HG02970 (cell line): ENCODE results near the gene LSM8.
"Not testable (repeated sequence)": the region's sequence is repeated elsewhere in the genome, so short reads cannot be mapped to it uniquely, and the experiment has no call there.

Experiments
- ATAC-seq: cut with Tn5 transposase; IDR thresholded peaks from one replicate; pipeline ENCODE4 v1.9.1; 2021; ENCODE audit warnings: mild to moderate bottlenecking, moderate library complexity, moderate number of reproducible peaks; ENCODE audit not compliant: unreplicated experiment, low FRiP score

Gene LSM8

DNA sequence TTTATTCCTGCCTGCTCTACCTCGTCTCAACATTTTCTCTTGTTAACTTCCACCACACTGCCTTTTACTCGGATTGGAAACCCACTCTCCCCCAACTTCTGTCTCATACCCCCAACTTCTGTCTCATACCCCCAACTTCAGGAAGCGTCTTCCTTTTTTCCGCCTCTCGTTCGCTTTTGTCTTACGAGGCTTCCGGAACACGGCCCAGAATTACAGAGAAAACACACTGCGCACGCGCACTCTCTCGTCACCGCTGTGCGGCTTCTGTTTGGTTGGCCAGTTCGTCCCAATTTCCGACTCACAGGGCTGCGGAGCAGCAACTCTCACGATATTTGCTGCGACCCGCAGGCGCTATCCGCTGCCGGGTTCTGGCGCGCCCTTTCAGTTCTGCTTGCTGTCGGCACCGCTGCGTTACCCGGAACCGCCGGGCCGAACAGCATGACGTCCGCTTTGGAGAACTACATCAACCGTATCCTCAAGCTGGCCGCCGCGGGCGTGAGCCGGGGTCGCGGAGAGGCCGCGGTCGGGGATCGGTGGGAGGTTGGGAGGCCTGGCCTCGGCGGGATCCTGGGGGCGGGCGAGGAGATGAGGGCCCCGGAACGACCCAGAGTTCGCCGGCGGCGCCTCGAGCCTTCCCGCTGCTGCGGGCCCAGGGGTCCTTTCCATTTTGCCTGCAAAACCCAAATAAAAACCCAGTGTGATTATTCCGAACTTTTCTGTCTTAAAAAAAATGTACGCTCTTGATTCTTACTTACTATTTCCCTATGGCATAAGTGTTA lies at the start of gene LSM8:
Gene LSM8 (plus strand): TSS at position 379 of the 779 bp plus-strand sequence. CDS start 60 bp downstream, at position 439.
- peak; percentile 99 for ATAC-seq

DNA sequence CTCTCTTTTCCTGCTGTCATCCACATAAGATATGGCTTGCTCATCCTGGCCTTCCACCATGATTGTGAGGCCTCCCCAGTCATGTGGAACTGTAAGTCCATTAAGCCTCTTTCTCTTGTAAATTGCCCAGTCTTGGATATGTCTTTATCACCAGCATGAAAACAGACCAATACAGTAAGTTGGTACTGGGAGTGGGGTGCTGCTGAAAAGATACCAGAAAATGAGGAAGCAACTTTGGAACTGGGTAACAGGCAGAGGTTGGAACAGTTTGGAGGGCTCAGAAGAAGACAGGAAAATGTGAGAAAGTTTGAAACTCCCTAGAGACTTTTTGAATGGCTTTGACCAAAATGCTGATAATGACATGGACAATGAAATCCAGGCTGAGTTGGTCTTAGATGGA lies 49.5 kb upstream of the LSM8 start:
- not testable (repeated sequence) for ATAC-seq

DNA sequence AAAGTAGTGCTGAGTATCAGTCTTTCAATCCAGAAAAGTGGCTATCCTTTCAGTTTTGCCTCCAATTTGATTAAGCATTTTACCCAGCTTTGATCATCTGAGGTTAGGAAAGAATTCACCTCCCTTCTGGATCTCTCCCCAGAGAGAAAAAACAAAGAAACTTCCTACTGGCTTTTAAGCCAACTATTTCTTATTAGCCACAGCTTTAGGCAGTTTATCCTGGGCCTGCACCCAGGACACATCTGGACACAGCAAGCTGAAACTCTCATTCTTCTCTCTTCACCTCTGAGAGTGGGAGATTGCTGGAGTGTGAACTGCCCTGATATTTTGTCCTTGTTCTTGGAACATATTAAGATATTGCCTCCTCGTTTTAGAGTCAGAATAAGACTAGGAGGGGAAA lies 43.5 kb upstream of the LSM8 start:
- ATAC-seq = no peak

DNA sequence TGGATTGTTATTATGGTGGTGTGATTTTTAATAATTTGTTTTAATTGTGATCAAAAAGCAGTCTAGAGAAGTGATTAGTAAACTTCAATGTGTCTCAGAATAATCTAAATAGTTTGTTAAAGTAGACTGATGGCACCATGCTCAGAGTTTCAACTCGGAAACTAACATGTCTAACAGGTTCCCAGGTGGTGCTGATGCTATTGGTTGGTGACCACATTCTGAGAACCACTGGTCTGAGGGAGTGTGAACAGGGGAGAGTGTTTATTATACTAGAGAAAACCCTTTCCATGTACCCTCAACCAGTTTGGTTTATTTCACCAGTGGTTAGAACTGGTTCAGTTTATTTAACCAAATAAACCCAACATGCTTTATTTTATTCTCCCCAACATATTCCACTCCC lies 42.0 kb upstream of the LSM8 start:
- ATAC-seq = no peak

DNA sequence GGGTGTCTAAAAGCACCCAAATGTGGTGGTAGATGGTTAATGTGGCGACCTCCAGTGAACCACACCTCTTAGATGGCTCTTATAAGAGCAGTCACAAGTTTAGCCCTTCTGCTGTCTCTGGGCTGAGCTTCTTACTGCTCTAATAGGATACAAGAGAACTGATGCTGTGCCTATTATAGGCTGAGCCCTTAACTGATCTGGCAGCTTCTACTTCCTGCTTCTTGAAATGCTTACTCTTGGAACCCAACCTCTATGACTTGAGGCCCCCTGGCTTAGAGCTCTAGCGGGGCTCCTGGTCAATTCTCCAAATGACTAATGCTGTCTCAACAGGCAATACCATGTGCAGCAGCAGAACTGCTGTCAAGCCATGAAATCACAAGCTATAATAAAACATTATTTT lies 35.0 kb upstream of the LSM8 start:
- ATAC-seq = no peak

DNA sequence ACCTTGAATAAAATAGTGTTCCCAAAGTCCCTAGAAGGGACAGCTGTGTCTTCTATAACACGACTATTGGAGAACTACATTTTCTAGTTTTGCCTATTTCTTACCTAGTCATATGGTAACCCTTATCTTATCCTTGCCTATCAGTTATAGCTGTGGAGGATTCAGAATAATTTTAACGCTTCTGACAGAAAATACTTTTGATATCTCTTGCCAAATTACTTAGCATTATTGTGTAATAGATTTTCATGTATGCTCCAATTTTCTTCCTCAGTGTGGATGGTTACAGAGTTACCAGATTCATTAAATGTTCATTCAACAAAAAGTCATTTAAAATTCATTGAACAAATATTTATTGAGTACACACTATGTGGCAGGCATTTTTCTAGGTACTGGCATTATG lies 34.6 kb upstream of the LSM8 start:
- no peak for ATAC-seq

DNA sequence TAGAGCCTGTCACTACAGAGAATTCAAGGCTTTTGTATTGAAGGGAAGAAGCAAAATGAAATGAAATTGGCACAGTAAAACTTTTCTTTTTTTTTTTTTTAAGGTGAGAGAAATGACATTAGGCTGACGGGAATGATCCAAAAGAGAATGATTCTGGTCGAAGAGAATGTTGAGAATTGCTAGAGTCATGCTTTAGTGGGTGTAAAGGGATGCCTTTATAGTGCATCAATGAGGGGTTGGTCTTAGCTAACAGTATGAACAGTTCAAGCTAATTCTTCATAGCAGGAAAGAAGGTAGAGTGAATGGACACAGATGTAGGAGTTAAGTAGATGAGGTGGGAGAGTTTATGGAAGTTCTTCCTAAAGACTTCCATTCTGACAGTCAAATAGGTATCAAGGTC lies 32.3 kb upstream of the LSM8 start:
- no peak for ATAC-seq

DNA sequence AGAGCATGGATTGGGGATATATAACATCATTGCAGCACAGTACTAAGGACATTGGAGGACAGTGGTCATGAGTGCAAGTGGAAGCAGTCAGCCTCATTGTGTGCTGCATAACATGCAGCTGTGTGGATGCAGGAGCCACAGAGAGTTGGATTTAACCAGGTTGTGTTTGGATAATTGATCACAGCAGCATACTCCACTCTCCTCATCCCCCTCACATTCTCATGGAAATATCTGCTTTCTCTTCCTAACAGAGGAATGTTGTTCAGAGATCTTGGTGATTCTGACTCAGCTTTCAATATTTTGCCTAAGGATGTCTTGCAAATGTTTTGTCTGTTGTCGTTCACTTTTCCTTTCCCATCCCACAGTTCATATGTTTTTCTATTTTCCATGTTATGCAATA lies 31.8 kb upstream of the LSM8 start:
- no peak for ATAC-seq

DNA sequence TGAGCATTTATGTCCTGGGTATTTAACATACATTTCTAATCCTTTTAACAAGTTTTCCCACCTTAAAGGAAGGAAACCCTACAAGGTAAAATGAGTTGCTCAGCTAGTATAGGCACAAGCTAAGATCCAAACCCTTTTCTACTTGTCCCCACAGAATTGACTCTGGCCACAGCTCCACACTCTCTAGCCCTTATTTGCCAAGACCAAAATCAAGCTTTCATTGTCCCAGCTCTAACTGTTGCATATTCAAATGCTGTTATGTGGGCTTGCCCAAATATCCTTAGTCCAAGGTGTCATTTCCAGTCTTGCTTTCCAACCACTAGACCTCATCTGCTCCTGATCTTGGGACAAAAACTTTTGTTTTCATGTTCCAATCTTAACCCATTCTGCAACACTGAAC lies 31.3 kb upstream of the LSM8 start:
- no peak for ATAC-seq

DNA sequence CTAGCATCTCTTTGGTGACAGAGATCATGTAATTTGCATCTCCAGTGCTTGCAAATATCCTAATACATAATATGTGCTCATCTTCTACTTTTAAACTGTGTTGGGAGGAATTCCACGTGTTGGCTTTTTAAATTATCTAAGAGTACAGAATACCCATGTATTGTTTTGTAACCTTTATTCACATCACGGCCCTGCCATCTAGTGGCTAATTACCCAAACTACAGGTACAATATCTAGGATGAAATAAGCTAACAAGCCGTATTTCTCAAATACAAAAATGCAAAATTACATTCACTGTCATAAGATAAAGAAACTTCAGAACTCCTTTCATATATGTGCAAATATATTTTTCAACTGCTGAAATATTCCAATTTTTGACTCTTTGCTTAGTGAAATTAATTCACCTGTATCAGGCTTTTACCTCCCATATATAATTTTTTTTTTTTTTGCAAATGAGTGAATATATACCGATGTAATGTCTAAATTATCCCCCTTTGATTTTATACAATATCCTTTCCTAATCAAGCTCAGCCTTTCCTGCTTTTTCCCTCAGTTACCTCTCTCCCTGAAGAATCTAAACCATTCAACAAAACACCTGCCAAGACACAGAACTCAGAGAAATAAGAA lies 30.3 kb upstream of the LSM8 start:
- no peak for ATAC-seq

DNA sequence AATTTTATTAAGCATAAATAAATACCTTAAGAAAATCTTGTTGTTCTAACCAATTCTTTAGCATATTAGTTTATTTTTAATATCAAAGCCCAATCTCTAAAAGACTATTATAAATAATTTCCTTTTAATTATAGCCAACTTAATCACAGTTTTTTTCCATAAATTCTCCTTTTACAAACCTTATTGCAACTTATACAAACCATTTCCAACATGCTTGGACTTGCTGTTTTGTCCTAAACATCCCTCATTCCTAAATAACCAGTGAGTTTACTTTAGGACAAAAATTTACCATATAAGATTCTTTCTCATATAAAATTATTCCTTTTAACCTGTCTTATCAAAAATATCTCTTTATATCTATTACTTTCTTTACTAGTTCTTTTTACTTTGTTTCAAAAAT lies 25.2 kb upstream of the LSM8 start:
- no peak for ATAC-seq

DNA sequence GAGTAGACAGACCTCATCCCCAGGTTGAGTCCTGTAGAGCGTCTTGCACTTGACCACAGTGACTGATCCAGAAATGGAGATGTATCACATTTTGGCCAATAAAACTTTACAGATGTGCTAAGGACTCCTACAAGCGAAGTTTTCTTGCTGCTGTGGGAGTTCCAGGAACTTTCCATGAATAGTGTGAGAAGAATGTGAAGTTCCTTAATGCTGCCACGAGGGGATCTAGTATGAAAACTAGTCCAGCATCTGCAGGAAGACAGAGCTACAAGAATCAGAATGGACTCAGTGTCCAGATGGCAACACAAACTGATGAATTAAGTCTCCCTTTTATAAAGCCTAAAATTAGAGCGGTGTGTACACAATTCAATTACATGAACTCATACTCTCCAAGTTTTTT lies 14.8 kb upstream of the LSM8 start:
- ATAC-seq = no peak

DNA sequence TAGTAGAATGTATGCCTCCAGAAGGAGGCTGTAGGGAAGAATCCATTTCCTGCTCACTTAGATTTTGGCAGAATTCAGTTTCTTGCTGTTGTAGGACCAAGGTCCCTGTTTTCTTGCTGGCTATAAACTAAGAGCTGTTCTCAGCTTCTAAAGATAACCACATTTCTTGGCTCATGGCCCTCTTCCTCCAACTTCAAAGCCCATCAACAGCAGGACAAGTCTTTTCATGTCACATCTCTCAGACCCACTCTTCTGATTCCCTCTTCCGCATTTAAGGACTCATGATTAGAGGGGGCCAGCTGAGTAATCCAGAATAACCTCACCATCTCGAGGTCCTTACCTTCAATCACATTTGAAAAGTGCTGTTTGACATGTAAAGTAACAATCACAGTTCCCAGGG lies 8.2 kb upstream of the LSM8 start:
- no peak for ATAC-seq

DNA sequence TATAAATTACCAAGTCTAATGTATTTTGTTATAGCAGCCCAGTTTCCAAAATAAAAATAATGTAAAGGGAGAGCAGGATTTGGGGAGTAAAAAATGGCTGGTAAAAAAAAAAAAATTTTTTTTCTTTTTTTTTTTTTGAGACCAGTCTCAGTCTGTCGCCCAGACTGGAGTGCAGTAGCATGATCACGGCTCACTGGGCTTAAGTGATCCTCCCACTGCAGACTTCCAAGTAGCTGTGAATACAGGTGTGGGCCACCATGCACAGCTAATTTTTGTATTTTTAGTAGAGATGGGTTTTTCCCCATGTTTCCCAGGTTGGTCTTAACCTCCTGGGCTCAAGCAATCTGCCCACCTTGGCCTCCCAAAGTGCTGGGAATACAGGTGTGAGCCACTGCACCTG lies 4.8 kb upstream of the LSM8 start:
- ATAC-seq = no peak

DNA sequence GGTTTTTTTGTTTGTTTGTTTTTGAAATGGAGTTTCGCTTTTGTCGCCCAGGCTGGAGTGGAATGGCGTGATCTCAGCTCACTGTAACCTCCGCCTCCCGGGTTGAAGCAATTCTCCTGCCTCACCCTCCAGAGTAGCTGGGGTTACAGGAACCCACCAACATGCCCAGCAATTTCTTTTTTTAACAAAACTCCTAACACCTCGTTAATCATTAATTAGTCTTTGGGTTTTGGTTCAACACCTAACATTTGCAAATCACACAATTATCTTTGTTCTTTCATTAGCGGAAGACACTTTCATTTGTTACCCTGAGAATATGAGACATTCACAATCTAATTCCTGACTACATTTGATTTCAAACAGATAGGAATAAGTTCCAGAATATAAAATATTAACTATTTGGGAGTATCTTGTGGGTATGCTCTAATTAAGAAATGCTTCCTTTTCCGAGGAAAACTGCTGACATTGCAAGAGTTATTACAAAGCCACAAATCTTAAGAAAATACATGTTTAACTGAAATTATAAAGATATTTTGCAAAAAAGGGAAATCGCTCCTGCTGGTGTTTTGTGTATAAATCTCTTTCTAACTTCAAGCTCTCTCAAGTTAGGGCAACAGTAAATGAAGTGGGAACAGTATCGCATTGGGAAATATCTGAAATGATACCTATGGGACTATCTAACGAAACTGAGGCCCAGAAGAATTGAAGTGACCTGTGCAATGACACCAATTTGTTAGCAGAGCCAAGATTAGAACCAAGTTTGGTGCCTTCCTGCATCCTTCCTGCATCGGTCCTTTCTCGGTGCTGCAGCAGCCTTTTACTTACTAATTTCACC lies 1.2 kb upstream of the LSM8 start:
- no peak for ATAC-seq

DNA sequence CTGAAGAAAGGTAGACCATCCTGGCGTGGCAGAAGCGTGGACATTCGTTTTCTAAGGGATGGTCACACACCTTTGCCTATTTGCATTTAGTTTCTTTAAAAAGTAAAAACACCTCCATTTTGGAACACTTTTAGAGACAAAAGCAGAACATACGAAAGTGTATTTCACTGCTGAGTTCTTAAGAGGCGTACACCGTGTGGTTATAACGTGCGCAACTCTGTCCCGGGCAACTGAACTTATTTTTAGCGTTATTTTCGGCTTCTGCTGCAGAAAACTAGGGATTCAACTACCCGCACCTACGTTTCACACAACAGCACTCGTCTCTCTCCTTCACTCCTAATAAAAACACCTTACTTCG lies 557 bp upstream of the LSM8 start:
- peak; percentile 6 for ATAC-seq

DNA sequence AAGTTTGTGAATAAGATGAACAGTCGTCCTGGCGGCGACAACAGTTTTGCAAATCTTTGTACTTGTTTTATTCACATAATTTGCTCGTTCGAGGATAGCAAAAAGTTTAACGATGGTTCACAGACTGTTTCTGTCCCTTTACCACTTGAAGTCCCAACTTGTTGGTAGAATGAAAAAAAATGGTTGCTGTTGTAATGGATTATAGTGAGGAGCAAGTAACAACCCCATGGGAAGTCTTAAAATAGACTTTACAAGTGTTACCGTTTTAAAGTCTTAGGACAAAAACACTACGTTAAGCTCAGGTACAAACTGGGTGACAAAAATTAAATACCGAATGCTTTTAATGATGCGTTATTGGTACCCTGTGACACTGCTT lies 589 bp downstream of the LSM8 start:
- ATAC-seq = no peak

DNA sequence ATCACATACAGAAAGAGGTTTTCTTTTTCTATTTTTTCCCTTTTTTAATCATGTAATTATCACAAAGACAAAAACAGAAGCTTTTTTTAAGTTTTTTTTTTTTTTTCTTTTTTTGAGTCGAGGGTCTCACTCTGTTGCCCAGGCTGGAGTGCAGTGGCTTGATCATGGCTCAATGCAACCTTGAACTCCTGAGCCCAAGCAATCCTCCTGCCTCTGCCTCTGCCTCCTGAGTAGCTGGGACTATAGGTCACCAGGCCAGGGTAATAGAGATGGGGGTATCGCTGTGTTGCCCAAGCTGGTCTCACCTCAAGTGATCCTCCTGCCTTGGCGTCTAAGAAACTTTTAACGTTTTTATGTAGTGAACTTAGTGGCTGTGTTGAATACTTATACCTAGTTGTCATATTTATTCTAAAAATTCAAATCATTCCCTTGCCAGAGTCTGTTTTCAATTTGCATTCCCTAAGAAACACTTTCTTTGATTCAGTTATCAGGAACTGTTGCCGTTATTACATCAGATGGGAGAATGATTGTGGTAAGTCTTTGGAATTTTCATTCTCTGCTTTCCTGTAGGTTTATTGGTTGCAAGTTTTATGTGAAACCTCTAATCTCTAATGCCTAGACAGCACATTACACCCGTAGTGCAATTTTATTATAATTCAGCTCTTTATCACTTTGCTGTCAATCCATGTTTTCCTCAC lies 1.3 kb downstream of the LSM8 start:
- no peak for ATAC-seq

DNA sequence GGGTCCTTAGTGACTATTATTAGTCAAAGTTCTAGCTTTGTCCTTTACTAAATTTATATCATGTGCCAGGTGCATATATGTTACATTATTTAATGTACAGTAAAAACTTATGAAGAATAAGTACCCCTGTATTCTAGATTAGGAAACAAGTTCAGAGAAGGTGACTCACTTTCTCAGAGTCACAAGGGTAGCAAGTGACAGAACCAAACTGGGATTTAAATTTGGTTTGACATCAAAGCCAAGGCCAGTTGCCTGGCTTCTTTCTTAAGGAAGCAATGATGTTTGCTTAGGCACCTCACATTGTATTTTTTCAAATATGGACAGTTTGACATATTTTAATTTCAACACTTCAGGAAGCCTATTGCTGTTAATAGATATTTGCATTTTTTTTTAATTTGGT lies 2.5 kb downstream of the LSM8 start:
- no peak for ATAC-seq

DNA sequence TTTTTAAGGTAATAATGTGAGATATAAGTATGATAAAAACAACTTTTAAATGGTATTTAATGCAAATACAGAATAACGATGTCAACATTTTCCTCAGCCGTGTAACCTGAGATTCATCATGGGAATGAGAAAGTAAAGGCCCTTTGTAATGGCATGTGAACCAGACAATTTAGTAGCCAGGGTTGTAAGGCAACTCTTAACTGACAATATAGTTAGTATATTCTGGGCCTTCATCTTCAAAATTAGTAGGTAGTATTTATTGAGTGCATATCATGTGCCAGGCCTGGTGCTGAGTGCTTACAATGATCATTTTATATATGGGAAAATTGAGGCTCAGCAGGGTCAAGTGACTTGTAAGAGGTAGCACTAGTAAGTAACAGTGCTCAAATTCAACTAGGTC lies 10.6 kb downstream of the LSM8 start:
- ATAC-seq = no peak
